Measurements from ENCODE around the gene SLC12A7.
"Not testable (repeated sequence)": the region's sequence is repeated elsewhere in the genome, so short reads cannot be mapped to it uniquely, and the experiment has no call there.

SLC12A7 gene

GRCh38 chr5:1062761-1063568 is 48.9 kb downstream of the SLC12A7 start:
- no peak for DNase-seq (ENCODE audit: low read depth)

DNA sequence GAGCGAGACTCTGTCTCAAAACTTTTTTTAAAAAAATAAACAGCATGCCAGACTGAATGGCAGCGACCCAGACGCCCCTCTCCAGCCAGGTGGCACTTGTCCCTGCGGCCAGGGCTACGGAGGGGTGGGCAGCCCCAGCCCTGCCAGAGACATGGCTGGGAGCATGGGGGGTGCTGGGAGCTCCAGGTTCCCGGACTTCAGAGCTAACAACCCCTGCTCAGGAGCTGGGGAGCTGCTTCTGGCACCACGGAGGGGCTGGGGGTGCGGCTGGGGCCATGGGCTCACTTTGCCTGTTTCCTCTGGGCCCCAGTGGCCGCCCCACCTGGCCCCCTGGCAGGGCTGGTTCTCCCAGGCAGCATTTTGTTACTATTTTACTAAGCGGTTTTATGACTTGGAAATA is 49.9 kb downstream of the SLC12A7 start:
- no peak for DNase-seq (ENCODE audit: low read depth)

DNA sequence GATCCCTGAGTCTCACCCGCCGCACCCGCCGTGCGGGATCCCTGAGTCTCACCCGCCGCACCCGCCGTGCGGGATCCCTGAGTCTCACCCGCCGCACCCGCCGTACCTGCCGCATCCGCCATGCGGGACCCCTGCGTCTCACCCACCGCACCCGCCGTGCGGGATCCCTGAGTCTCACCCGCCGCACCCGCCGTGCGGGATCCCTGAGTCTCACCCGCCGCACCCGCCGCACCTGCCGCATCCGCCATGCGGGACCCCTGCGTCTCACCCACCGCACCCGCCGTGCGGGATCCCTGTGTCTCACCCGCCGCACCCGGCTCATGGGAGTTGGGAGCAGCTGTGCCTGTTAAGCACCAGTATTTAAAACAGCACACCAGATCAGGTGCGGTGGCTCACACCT is 50.6 kb downstream of the SLC12A7 start:
- DNase-seq (ENCODE audit: low read depth): not testable (repeated sequence)

- DNase-seq (ENCODE audit: low read depth): no peak
Measured at GRCh38 chr5:1060535-1060981, 51.3 kb downstream of the SLC12A7 start.

GRCh38 chr5:1059884-1060263 is 52.0 kb downstream of the SLC12A7 start:
- DNase-seq (ENCODE audit: low read depth): no peak

GRCh38 chr5:1058988-1059883 is 52.6 kb downstream of the SLC12A7 start:
- DNase-seq (ENCODE audit: low read depth): no peak

GRCh38 chr5:1058083-1058945 is 53.5 kb downstream of the SLC12A7 start:
- DNase-seq (ENCODE audit: low read depth): no peak

DNA sequence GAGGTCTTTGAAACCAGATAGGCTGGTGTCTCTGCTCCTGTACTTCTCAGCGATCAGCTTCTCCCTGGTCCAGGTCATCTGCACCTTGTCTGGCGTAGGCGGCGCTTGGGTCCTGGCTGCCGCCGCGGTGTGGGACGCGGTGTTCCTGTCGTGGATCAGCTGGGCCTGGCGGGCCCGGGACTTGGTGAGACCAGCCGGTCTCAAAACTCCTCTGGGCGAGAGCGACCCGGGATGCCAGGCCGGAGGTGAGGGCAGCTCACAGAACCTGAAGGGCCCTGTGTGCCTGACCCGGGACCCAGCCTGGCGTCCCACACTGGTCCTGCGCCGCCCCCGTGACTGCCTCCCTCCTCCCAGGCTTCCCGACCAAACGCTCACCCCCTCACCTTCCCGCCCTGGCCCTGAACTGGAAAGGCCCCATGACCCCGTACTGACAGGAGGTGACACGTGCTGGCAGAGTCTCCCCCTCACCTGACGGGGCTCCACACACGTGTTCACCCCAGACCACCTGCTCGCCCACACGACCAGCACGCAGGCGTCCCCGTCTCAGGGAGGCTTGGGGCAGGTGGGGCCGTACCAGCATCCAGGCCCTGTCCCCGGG is 54.3 kb downstream of the SLC12A7 start:
- no peak for DNase-seq (ENCODE audit: low read depth)

DNA sequence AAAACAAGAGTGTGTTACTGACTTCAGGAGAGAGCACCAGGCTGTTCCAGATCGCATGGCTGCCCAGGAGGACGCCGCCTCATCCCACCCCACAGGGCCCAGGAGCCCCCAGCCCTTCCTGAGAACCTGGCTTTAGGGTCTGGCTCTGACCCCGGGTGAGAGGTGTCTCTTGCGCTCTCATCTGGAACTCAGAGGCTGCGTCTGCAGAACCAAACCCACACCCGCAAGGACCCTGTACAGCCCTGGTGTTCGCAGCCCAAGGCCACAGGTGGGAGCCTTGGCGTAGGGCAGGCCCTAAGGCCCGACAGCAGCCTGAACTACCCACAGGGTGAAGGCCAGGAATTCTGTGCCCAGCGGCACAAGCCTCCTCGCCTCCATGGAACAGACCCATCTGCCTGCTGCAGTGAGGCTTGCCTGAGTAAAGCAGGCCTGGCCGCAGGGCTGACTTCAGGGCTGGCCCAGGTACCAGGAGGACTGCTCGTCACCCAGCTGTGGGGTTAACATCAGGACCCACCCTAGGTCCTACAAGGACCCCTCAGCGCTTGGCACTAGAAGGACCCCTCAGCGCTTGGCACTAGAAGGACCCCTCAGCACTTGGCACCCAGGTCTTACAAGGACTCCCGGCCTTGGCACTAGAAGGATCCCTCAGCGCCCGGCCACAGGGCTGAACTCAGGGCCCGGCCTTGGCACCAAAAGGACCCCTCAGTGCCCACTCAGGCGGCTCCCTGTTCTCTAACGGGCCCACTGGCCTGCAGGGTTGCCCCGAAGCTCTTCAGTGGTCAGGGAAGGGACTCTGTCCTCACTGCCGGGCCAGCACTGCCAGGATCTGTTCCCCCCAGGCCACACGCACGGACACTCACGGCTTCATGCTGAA is 55.0 kb downstream of the SLC12A7 start:
- no peak for DNase-seq (ENCODE audit: low read depth)

DNA sequence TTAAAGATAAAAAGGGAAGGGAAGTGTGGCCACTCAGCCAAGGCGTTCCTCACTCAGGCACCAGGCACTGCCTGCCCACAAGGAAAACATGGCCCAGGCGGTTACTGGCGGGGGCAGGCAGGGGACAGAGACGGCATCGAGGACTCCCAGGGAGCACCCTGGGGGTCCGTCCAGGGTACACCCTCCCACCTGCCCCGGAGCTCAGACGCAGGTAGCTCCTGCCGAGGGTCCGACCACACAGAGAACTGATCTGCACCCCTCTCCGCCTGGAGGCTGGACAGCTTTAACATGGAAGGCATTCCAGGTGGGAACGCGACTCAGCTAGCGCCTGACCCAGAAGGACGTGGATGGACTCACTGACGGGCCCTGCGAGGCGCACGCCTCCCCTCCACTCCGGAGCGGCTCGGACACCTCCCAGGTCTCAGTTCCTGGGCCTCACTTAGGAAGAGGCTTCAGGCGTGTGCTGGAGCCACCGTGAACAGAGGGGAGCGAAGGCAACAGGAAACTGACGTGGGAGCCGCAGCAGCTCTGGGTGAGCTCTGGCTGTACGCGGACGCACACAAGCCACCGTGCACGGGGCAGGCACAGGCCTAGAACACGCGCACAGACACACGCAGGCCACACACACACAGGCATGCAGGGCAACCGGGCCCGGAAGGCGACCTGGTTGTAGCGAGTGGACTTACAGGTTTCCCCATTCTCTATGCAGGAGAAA is 55.8 kb downstream of the SLC12A7 start:
- DNase-seq (ENCODE audit: low read depth): no peak

DNA sequence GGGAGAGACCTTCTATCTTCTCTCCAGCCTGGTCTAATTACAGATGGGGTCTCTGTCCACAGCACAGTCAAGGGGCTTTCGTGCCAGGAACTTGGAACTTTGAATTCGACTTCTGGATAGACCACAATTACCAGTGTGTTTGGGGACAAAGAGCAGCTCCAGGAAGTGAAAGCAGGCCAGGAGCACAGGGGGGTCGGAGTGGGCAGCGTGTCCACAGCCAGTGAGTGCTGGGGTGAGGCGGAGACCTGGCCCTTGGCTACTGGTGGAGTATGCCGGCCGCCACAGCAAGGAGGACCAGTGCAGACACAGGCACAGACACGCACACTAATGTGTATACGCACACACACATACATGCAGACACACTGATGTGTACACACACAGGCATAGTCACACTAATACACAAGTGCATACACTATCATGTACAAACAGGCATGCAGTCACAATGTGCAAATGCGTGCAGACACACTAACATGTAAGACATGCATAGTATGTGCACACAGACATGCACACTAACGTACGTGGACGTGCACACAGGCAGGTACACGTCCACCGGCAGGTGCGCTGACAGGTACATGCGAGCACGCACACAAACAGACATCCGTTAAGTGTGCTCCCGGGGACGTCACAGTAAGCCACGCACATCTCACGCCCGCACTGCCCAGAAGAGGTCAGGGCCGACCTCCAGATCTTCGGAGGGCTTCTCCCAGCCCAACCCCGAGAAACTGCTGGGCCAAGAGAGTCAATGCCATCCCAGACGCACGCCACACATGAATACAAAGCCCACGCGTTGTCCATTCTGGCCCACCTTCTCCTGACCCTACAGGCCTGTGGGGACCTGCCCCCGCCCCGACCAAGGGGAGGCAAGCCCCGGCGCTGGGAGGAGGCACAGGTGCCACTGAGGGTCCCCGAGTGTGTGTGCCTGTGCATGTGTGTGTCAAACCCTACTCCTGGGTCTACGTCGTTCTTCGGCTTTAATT is 56.8 kb downstream of the SLC12A7 start:
- no peak for DNase-seq (ENCODE audit: low read depth)

- no peak for DNase-seq (ENCODE audit: low read depth)
Measured at GRCh38 chr5:1054018-1054798, 57.7 kb downstream of the SLC12A7 start.

DNA sequence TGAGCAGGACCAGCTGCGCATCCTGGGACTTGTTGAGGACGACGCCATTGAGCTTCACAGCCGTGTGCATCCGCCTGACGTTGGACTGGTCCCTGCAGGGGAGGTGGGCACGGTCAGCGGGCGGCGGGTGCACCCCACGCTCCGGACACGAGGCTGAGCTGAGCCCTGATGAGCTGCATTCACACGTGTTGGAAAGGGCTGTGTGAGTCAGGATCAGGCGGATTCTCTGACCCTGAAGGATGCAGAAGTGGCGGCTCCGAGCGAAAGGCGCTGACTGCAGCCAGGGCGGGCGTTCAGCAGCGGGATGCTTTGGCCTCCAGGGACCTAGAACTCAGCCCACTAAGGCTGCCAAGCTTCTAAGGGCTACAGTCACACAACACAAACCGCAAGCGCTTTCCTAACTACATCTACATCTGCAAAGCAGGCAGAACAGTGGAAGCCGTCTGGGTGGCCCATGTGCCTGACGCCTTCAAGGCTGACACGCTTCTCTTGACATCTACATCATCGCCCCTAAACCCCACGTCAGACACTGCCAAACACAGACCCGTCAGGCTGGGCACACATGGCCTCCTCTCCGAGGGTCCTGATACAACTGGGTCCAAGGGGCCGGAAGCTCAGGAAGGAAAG is 58.4 kb downstream of the SLC12A7 start:
- DNase-seq (ENCODE audit: low read depth): no peak

DNA sequence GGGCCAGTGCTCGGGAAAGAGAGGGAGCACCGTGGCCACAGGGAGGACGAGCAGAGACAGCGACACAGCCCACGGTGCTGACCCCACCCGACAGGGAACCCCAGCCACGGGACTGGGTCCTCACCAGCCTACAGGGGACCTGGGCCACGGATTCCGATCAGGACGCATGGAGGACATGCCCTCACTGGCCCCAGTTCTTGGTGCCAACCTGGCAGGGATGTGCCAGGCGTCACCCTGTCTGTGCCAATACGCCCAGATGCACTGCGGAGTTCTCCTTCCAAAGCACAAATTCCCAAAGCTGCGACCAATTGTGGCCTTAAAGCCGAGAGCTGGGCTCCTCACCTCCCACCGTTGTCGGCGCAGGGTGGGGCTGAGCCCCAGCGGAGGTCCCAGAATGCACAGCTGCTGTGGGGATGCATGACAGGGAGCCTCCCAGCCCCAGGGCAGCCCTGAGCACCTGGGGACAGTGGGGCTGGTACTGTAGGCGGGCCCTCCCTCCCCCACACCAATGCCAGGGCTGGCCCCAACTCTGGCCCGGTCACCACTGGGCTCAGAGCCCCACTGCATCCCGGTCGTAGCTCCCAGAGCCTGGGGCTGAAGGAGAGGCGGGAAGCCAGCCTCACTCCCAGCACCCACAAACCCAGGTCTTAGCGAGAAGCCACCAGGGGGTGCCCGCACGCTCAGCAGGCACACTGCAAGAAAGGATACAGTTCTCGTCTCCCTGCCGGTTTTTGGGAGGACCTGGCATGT is 59.0 kb downstream of the SLC12A7 start:
- no peak for DNase-seq (ENCODE audit: low read depth)

DNA sequence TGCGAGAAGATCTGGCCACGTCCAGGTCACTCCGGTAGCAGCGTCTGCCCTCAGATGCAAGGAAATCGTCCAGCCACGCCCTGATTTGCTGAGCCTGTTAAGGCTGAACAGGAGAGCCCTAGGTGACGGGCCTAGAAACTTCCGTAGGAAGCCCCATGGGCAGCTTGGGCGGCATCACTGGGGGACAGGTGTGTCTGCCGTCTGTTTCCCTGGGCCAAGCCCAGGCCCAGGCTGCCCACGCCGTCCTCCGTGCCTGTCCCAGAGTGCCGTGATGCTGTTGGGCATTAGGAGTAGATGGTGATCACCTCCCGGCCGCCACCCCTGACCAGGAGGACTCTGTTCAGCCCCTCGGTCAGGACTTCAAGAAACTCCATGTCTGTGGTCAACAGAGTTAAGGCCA is 59.8 kb downstream of the SLC12A7 start:
- DNase-seq (ENCODE audit: low read depth): no peak

DNA sequence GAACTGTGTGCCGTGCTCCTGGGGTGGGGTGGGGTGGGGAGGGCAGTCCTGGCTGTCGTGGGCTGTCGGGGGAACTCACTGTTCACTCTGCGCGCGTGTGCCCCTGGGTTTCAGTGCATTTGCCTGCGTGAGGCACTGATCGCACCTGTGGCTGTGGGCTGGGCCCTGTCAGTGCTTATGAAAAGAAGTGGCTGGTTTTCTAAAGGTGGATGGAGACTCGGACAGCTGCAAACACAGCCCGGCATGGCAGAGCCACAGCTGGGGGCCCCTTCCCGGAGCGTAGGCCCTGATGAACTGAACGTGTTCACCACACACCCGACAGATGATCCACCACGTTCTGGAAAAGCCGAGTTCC is 60.5 kb downstream of the SLC12A7 start:
- DNase-seq (ENCODE audit: low read depth): no peak

Data from T follicular helper cell (primary cell).